Transverse colon (tissue), 4 donors: ENCODE results near the gene TXNDC11. TPM values are rescaled to one million over a fixed set of nuclear protein-coding genes. Genes with fewer than 3 reads are reported as not detected.

Source experiments
- DNase-seq: peaks from one replicate; pipeline ENCODE4 v3.0.0-alpha.2; 2019
- H3K27ac ChIP-seq, 4 donors: fragments of 200-600 bp; sonication (generic); 2 replicates each; pipeline ENCODE4 v1.5.1; 2016 to 2018; ENCODE audit warnings: inconsistent platforms in 4 of 4
- H3K27me3 ChIP-seq: fragments of 200-600 bp; sonication (generic); 2 replicates; pipeline ENCODE4 v1.5.1; 2017; ENCODE audit warnings: inconsistent platforms
- H3K36me3 ChIP-seq, 4 donors: fragments of 200-600 bp; sonication (generic); 2 replicates each; pipeline ENCODE4 v1.5.1; 2017 to 2019; ENCODE audit warnings: inconsistent platforms in 4 of 4
- H3K4me1 ChIP-seq, 4 donors: fragments of 200-600 bp; sonication (generic); 2 replicates each; pipeline ENCODE4 v1.5.1; 2017 to 2020; ENCODE audit warnings: inconsistent platforms in 4 of 4
- H3K4me3 ChIP-seq, 4 donors: fragments of 200-600 bp; sonication (generic); 1 replicate in 1 of 4; 2 replicates in 3 of 4; pipeline versions ENCODE4 v1.5.1 to v1.6.1; 2017 to 2019; ENCODE audit warnings: inconsistent platforms in 4 of 4
- H3K9me3 ChIP-seq, 2 donors: fragments of 200-600 bp; sonication (generic); 2 replicates each; pipeline ENCODE4 v1.5.1; 2017 to 2019; ENCODE audit warnings: inconsistent platforms in 2 of 2
- CTCF ChIP-seq, 5 experiments: fragments of 200-600 bp in 3 of 5; fragments of 450-650 bp in 2 of 5; sonication (generic) in 3 of 5; IDR thresholded peaks; 1 replicate in 2 of 5; 2 replicates in 3 of 5; pipeline ENCODE4 v1.5.1; 2016 to 2017; ENCODE audit warnings: antibody characterized with exemption in 5 of 5, inconsistent platforms in 3 of 5, mild to moderate bottlenecking in 2 of 5, moderate library complexity in 1 of 5
- EP300 ChIP-seq: sonication (generic); formaldehyde crosslinking; IDR thresholded peaks from one replicate; pipeline ENCODE4 v1.6.1; 2017; ENCODE audit warnings: antibody characterized with exemption, low read depth
- POLR2A ChIP-seq: fragments of 450-650 bp; IDR thresholded peaks from one replicate; pipeline ENCODE4 v1.6.1; 2016; ENCODE audit warnings: antibody characterized with exemption, mild to moderate bottlenecking, moderate library complexity
- POLR2AphosphoS5 ChIP-seq, 3 donors: sonication (generic); formaldehyde crosslinking; IDR thresholded peaks; one replicate each; pipeline ENCODE4 v1.6.1; 2016; ENCODE audit warnings: antibody characterized with exemption in 3 of 3
- WGBS, 2 donors: methylation state at CpG; one replicate each; pipeline ENCODE4 v1.1.5; 2018; ENCODE audit warnings: low coverage in 1 of 2; 5-methylcytosine and 5-hydroxymethylcytosine counted together
- in situ Hi-C, 4 donors: fragments of 200-750 bp; cut with MboI; loops; one replicate each; pipeline versions ENCODE4 v1.15.0 to v1.15.1; 2017; ENCODE audit warnings: low sequenced_read_pairs in 3 of 4, low pct_ligation_motif_present in 1 of 4, low pct_unique_long_range_greater_than_20kb in 1 of 4
- intact Hi-C: fragments of 100-400 bp; cut with DNase I; formaldehyde crosslinking; loops from one replicate; pipeline ENCODE4 v1.15.1; 2023; ENCODE audit warnings: low total_unique reads
- total RNA-seq, 4 donors: library from RNA; depleted of rRNA; stranded (reverse); fragments of >200 nt; gene quantifications; one replicate each; pipeline ENCODE4 v1.1.0, GENCODE V29; 2016

TXNDC11 gene
- total RNA-seq, 4 donors from 2014 or later: 66.8 to 105 (median 71.1) TPM

GRCh38 chr16:11636172-11636721, 106.4 kb downstream of the TXNDC11 start:
- peak overlapping the region in 1 of 4 donors; percentile 28 for H3K4me3 ChIP-seq
- H3K27me3 ChIP-seq: no peaks in the 10 kb centered on the region
- peak; percentile 94 for TF ChIP-seq POLR2A
- no peak for TF ChIP-seq CTCF (IDR thresholded peaks at IDR 0.05)
- peak; percentile 87 to 96 (median 93) for TF ChIP-seq POLR2AphosphoS5 (IDR thresholded peaks at IDR 0.05)
- intact Hi-C loops: no loop called here
- H3K27ac ChIP-seq: peak overlapping the region; percentile 59 to 83 (median 80)
- DNase-seq: peak; percentile 57
- in situ Hi-C loops: loop anchor here in 1 of 4 donors (25.0 kb wide), 1 partner anchor 224 kb away; no protein-coding TSS in a partner anchor
- H3K9me3 ChIP-seq: no peaks in the 10 kb centered on the region
- H3K36me3 ChIP-seq: no peaks in the 10 kb centered on the region
- peaks cover 4 to 50% (median 28%) of the 10 kb centered on the region in 4 donors for H3K4me1 ChIP-seq
- WGBS, 2 donors: 37 to 55% methylated on average over 13 to 14 of the region's 14 CpGs

- no peak for TF ChIP-seq POLR2AphosphoS5 (IDR thresholded peaks at IDR 0.05)
- TF ChIP-seq CTCF (IDR thresholded peaks at IDR 0.05): no peak
- no peak for TF ChIP-seq EP300
- no peak for TF ChIP-seq POLR2A
- in situ Hi-C loops: loop anchor here in 1 of 4 donors (25.0 kb wide), 1 partner anchor 223 kb away; no protein-coding TSS in a partner anchor
- WGBS, 2 donors: 78 to 80% methylated on average over 1 to 12 of the region's 12 CpGs
- Histone ChIP-seq H3K27ac (peak overlapping the region; percentile 59 to 83 (median 80)), H3K4me1 (peaks cover 0 to 44% (median 23%) of the 10 kb centered on the region in 4 donors), H3K4me3 (peak overlapping the region in 1 of 4 donors; percentile 28), H3K27me3 (no peaks in the 10 kb centered on the region), H3K9me3 (no peaks in the 10 kb centered on the region), H3K36me3 (no peaks in the 10 kb centered on the region)
- intact Hi-C loops: no loop called here
- no peak for DNase-seq
Measured at GRCh38 chr16:11635679-11636171, 106.9 kb downstream of the TXNDC11 start.

- DNase-seq: peak; percentile 74
- H3K36me3 ChIP-seq: no peaks in the 10 kb centered on the region
- no peaks in the 10 kb centered on the region for H3K9me3 ChIP-seq
- peak overlapping the region in 1 of 4 donors; percentile 28 for H3K4me3 ChIP-seq
- in situ Hi-C loops: loop anchor here in 1 of 4 donors (25.0 kb wide), 1 partner anchor 223 kb away; no protein-coding TSS in a partner anchor
- peaks cover 0 to 40% (median 19%) of the 10 kb centered on the region in 4 donors for H3K4me1 ChIP-seq
- TF ChIP-seq EP300: no peak
- TF ChIP-seq POLR2A: peak; percentile 48
- no peak for TF ChIP-seq CTCF (IDR thresholded peaks at IDR 0.05)
- TF ChIP-seq POLR2AphosphoS5 (IDR thresholded peaks at IDR 0.05): peak in 2 of 3 donors; percentile 64 to 66
- intact Hi-C loops: no loop called here
- no peaks in the 10 kb centered on the region for H3K27me3 ChIP-seq
- WGBS, 2 donors: 78 to 80% methylated on average over 1 to 10 of the region's 10 CpGs
- H3K27ac ChIP-seq: peak overlapping the region; percentile 59 to 83 (median 80)
Measured at GRCh38 chr16:11635113-11635652, 107.5 kb downstream of the TXNDC11 start.

- no peak overlapping the region for H3K27ac ChIP-seq
- no peak overlapping the region for H3K4me3 ChIP-seq
- no peaks in the 10 kb centered on the region for H3K27me3 ChIP-seq
- no peak for DNase-seq
- intact Hi-C loops (loop anchor here (5.0 kb wide), 1 partner anchor 47 kb away; the partner anchor contains the start of gene LITAF), in situ Hi-C loops (loop anchor here in 1 of 4 donors (25.0 kb wide), 1 partner anchor 222 kb away; no protein-coding TSS in a partner anchor)
- TF ChIP-seq POLR2AphosphoS5 (IDR thresholded peaks at IDR 0.05): no peak
- TF ChIP-seq EP300: no peak
- no peak for TF ChIP-seq CTCF (IDR thresholded peaks at IDR 0.05)
- no peak for TF ChIP-seq POLR2A
- no peaks in the 10 kb centered on the region for H3K9me3 ChIP-seq
- WGBS, 2 donors: 78 to 85% methylated on average over 4 to 6 of the region's 6 CpGs
- H3K4me1 ChIP-seq: peaks cover 0 to 45% (median 19%) of the 10 kb centered on the region in 4 donors
- H3K36me3 ChIP-seq: no peaks in the 10 kb centered on the region
Measured at GRCh38 chr16:11634312-11634711, 108.3 kb downstream of the TXNDC11 start.
